T47D (cell line): ENCODE data around the gene MYO7A.

Source experiments
- DNase-seq, 2 experiments: peaks; one replicate each; pipeline versions ENCODE4 v3.0.0 to v3.0.0-alpha.2; 2011 to 2012; ENCODE audit warnings: low read depth in 1 of 2, low spot score in 1 of 2
- JUND ChIP-seq: IDR thresholded peaks from 2 replicates; pipeline ENCODE4 v1.6.1; 2012; ENCODE audit warnings: low read depth
- in situ Hi-C: cut with HindIII; loops from 2 replicates; pipeline ENCODE4 v1.10.0; 2016; ENCODE audit warnings: low sequenced_read_pairs, low pct_unique_long_range_greater_than_20kb

MYO7A gene

GRCh38 chr11:77187111-77187750 lies 59.2 kb downstream of the MYO7A start:
- TF ChIP-seq JUND = no peak
- in situ Hi-C loops = no loop called here

GRCh38 chr11:77187776-77188632 lies 60.0 kb downstream of the MYO7A start:
- DNase-seq = peak; percentile 88 to 99
- no peak for TF ChIP-seq JUND
- in situ Hi-C loops = no loop called here

More at GRCh38 chr11:77187111-77187750, 59.2 kb downstream of the MYO7A start:
- DNase-seq = no peak

- DNase-seq = peak in 1 of 2 experiments; percentile 19
- TF ChIP-seq JUND = no peak
- in situ Hi-C loops = no loop called here
Measured at GRCh38 chr11:77188633-77189491, 60.8 kb downstream of the MYO7A start.

GRCh38 chr11:77189588-77190210 lies 61.7 kb downstream of the MYO7A start:
- no peak for TF ChIP-seq JUND
- in situ Hi-C loops = no loop called here
- DNase-seq = no peak

- TF ChIP-seq JUND = no peak
- DNase-seq = peak in 1 of 2 experiments; percentile 15
- in situ Hi-C loops = no loop called here
Measured at GRCh38 chr11:77190331-77191075, 62.5 kb downstream of the MYO7A start.

- TF ChIP-seq JUND = no peak
- DNase-seq = peak; percentile 59 to 69
- in situ Hi-C loops = no loop called here
Measured at GRCh38 chr11:77191429-77191822, 63.4 kb downstream of the MYO7A start.

- no peak for TF ChIP-seq JUND
- in situ Hi-C loops = no loop called here
- peak; percentile 98 for DNase-seq
Measured at GRCh38 chr11:77191823-77192495, 63.9 kb downstream of the MYO7A start.

- in situ Hi-C loops = no loop called here
- TF ChIP-seq JUND = no peak
- no peak for DNase-seq
Measured at GRCh38 chr11:77193167-77193566, 65.1 kb downstream of the MYO7A start.

GRCh38 chr11:77193911-77194830 lies 66.1 kb downstream of the MYO7A start:
- in situ Hi-C loops = no loop called here
- no peak for TF ChIP-seq JUND
- no peak for DNase-seq

- TF ChIP-seq JUND = no peak
- in situ Hi-C loops = no loop called here
- no peak for DNase-seq
Measured at GRCh38 chr11:77195071-77195755, 67.2 kb downstream of the MYO7A start.
